ENCODE data around the gene MNX1.

The MNX1 gene

DNA sequence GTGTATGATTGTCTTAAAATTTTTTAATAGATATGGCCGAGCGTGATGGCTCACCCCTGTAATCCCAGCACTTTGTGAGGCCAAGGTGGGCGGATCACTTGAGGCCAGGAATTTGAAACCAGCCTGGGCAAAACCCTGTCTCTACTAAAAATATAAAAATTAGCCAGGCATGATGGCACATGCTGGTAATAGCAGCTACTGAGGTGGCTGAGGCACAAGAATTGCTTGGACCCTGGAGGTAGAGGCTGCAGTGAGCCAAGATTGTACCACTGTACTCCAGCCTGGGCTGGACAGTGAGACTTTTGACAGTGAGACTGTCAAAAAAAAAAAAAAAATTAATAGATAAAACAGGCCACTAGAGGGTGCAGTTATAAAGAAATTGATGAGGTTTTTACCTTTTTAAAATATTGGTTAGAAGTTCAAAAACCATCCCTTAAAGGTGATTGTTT, 40.5 kb downstream of the MNX1 start:
- peaks cover 33% of the 10 kb centered on the region for H3K36me3 ChIP-seq
- no peak overlapping the region for H3K27ac ChIP-seq
- H3K4me1 ChIP-seq (ENCODE audit: control insufficient read depth in 1 of 2, insufficient read depth in 1 of 2, low read depth in 1 of 2, low read length in 1 of 2) = no peaks in the 10 kb centered on the region
- TF ChIP-seq, protein P1, sequence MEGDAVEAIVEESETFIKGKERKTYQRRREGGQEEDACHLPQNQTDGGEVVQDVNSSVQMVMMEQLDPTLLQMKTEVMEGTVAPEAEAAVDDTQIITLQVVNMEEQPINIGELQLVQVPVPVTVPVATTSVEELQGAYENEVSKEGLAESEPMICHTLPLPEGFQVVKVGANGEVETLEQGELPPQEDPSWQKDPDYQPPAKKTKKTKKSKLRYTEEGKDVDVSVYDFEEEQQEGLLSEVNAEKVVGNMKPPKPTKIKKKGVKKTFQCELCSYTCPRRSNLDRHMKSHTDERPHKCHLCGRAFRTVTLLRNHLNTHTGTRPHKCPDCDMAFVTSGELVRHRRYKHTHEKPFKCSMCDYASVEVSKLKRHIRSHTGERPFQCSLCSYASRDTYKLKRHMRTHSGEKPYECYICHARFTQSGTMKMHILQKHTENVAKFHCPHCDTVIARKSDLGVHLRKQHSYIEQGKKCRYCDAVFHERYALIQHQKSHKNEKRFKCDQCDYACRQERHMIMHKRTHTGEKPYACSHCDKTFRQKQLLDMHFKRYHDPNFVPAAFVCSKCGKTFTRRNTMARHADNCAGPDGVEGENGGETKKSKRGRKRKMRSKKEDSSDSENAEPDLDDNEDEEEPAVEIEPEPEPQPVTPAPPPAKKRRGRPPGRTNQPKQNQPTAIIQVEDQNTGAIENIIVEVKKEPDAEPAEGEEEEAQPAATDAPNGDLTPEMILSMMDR (IDR thresholded peaks at IDR 0.05) = no peak
- no peaks in the 10 kb centered on the region for H3K27me3 ChIP-seq
- H3K4me3 ChIP-seq (ENCODE audit: low read depth in 1 of 2, low read length in 1 of 2) = no peak overlapping the region
- no peaks in the 10 kb centered on the region for H3K9me3 ChIP-seq

GRCh38 chr7:156968183-156968582, 42.3 kb downstream of the MNX1 start:
- peaks cover 50% of the 10 kb centered on the region for H3K36me3 ChIP-seq

GRCh38 chr7:156966387-156966786, 44.1 kb downstream of the MNX1 start:
- TF ChIP-seq, protein P1 (IDR thresholded peaks at IDR 0.05) = no peak
- no peak overlapping the region for H3K27ac ChIP-seq
- H3K9me3 ChIP-seq = no peaks in the 10 kb centered on the region
- H3K36me3 ChIP-seq = peaks cover 67% of the 10 kb centered on the region
- no peak overlapping the region for H3K4me3 ChIP-seq (ENCODE audit: low read depth in 1 of 2, low read length in 1 of 2)
- H3K4me1 ChIP-seq (ENCODE audit: control insufficient read depth in 1 of 2, insufficient read depth in 1 of 2, low read depth in 1 of 2, low read length in 1 of 2) = no peaks in the 10 kb centered on the region
- H3K27me3 ChIP-seq = no peaks in the 10 kb centered on the region

More at GRCh38 chr7:156968183-156968582, 42.3 kb downstream of the MNX1 start:
- Histone ChIP-seq H3K27me3 (no peaks in the 10 kb centered on the region), H3K4me1 (ENCODE audit: control insufficient read depth in 1 of 2, insufficient read depth in 1 of 2, low read depth in 1 of 2, low read length in 1 of 2) (no peaks in the 10 kb centered on the region), H3K9me3 (no peaks in the 10 kb centered on the region), H3K27ac (no peak overlapping the region), H3K4me3 (ENCODE audit: low read depth in 1 of 2, low read length in 1 of 2) (no peak overlapping the region)
- TF ChIP-seq, protein P1 (IDR thresholded peaks at IDR 0.05) = no peak

DNA sequence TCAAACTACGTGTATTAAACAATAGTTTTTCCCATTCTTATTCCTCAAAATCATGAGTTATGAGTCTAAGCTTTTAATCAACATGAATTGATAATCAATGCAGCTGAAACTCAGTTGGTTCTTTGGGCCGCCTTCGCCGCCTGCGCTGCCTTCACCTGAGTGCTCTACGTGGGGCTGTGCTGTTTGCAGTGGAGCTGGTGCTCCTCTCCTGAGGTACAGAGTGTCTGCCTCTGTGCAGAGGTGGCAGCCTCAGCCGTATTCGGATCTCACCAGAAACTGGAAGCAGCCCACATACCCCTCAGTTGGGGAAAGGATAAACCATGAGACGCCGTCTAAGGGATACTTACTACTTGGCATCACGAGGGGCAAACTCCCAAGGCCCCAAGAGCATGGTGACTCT, 45.5 kb downstream of the MNX1 start:
- TF ChIP-seq, protein P1 (IDR thresholded peaks at IDR 0.05) = no peak
- Histone ChIP-seq H3K4me3 (ENCODE audit: low read depth in 1 of 2, low read length in 1 of 2) (no peak overlapping the region), H3K36me3 (peaks cover 80% of the 10 kb centered on the region), H3K9me3 (no peaks in the 10 kb centered on the region), H3K27ac (no peak overlapping the region), H3K4me1 (ENCODE audit: control insufficient read depth in 1 of 2, insufficient read depth in 1 of 2, low read depth in 1 of 2, low read length in 1 of 2) (no peaks in the 10 kb centered on the region), H3K27me3 (no peaks in the 10 kb centered on the region)

DNA sequence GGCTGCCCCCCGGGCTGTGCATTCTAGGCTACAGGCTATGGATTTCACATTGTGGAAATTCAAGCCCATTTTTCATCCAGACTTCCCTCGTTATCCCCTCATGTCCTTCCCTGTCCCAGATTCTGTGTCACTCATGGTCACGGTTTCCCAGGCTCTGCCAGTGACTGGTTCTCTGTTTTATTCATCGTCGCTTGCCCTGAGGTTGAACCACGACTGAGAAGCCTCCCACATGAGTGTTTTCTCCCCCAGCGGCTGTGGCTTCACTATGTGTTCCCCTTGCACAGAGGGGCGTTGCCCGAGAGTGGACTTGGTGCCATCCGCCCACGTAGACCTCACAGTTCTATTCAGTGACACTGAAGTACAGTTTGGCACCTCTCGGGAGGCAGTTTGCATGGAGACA, 47.0 kb downstream of the MNX1 start:
- H3K27me3 ChIP-seq = no peaks in the 10 kb centered on the region
- H3K9me3 ChIP-seq = no peaks in the 10 kb centered on the region
- no peak overlapping the region for H3K27ac ChIP-seq
- TF ChIP-seq, protein P1 (IDR thresholded peaks at IDR 0.05) = no peak
- H3K4me1 ChIP-seq (ENCODE audit: control insufficient read depth in 1 of 2, insufficient read depth in 1 of 2, low read depth in 1 of 2, low read length in 1 of 2) = no peaks in the 10 kb centered on the region
- peaks cover 92% of the 10 kb centered on the region for H3K36me3 ChIP-seq
- no peak overlapping the region for H3K4me3 ChIP-seq (ENCODE audit: low read depth in 1 of 2, low read length in 1 of 2)

- TF ChIP-seq, protein P1 (IDR thresholded peaks at IDR 0.05) = no peak
- no peak overlapping the region for H3K4me3 ChIP-seq (ENCODE audit: low read depth in 1 of 2, low read length in 1 of 2)
- peaks cover 94% of the 10 kb centered on the region for H3K36me3 ChIP-seq
- H3K27me3 ChIP-seq = no peaks in the 10 kb centered on the region
- no peaks in the 10 kb centered on the region for H3K4me1 ChIP-seq (ENCODE audit: control insufficient read depth in 1 of 2, insufficient read depth in 1 of 2, low read depth in 1 of 2, low read length in 1 of 2)
- no peak overlapping the region for H3K27ac ChIP-seq
- no peaks in the 10 kb centered on the region for H3K9me3 ChIP-seq
Observed at GRCh38 chr7:156962897-156963296, 47.6 kb downstream of the MNX1 start.

All from neutrophil (primary cell).